Measurements from ENCODE around the gene SPATA31C2.
"Not testable (repeated sequence)": the region's sequence is repeated elsewhere in the genome, so short reads cannot be mapped to it uniquely, and the experiment has no call there.

SPATA31C2 gene

DNA sequence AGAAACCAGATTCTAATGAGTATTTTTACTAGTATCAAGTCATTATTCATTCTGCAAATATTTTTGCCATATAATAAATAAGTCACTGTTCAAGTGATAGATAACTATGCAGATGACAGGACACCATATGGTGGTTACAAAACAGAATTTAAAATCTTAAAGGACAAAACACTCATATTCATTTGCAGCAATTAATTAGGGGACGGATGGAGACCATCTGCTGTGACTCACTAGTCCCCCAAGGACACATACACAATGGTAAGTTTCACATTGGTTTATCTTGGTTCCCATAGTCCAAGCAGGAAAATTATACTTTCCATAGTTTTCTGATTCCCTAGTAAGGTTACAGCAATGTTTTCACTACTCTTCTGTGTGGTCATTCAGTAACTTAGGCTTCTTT, 28.4 kb upstream of the SPATA31C2 start:
- TF ChIP-seq SUZ12 (IDR thresholded peaks at IDR 0.05; ENCODE audit: extremely low read depth, insufficient read depth, insufficient read length) (no peak), YY1 (IDR thresholded peaks at IDR 0.05; ENCODE audit: insufficient read depth, insufficient read length) (no peak)
- H3K4me1 ChIP-seq (ENCODE audit: insufficient read depth, insufficient read length) = no peaks in the 10 kb centered on the region
- no peaks in the 10 kb centered on the region for H3K36me3 ChIP-seq (ENCODE audit: insufficient read depth, insufficient read length, low read length)
- H3K9me3 ChIP-seq (ENCODE audit: insufficient read depth, low read length) = peaks cover 12% of the 10 kb centered on the region
- H3K4me3 ChIP-seq (ENCODE audit: insufficient read length, low read depth) = no peak overlapping the region
- no peaks in the 10 kb centered on the region for H3K27me3 ChIP-seq (ENCODE audit: insufficient read depth, insufficient read length)
- no peak for DNase-seq (ENCODE audit: low read depth, low spot score)
- no peak overlapping the region for H3K9ac ChIP-seq (ENCODE audit: insufficient read length, low read depth)

DNA sequence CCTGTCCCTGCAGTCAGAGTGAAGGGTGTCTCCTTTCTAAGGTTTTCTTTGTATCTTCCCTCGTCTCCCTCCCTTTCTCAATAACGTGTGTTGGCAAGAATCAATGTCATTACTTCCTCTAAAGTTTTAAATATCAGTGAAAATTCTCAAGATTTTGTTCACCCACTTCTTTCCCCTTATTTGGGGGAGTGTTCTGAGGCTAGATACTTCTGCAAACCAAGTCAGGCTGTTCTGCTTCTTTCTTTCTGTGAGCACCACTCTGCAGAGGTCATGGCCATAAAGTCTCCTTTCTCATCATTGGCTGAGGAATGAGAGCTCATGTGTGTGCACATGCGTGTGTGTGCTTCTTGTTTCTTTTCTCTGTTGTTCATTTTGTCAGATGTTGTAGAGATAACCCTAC, 26.6 kb upstream of the SPATA31C2 start:
- DNase-seq (ENCODE audit: low read depth, low spot score) = no peak
- Histone ChIP-seq H3K36me3 (ENCODE audit: insufficient read depth, insufficient read length, low read length) (no peaks in the 10 kb centered on the region), H3K4me1 (ENCODE audit: insufficient read depth, insufficient read length) (no peaks in the 10 kb centered on the region), H3K4me3 (ENCODE audit: insufficient read length, low read depth) (no peak overlapping the region), H3K9me3 (ENCODE audit: insufficient read depth, low read length) (peaks cover 12% of the 10 kb centered on the region), H3K27me3 (ENCODE audit: insufficient read depth, insufficient read length) (no peaks in the 10 kb centered on the region), H3K9ac (ENCODE audit: insufficient read length, low read depth) (no peak overlapping the region)
- TF ChIP-seq YY1 (IDR thresholded peaks at IDR 0.05; ENCODE audit: insufficient read depth, insufficient read length) = no peak
- no peak for TF ChIP-seq SUZ12 (IDR thresholded peaks at IDR 0.05; ENCODE audit: extremely low read depth, insufficient read depth, insufficient read length)
- TF ChIP-seq ZNF274 (IDR thresholded peaks at IDR 0.05; ENCODE audit: low read depth, low read length) = no peak

GRCh38 chr9:88161144-88161543, 22.9 kb upstream of the SPATA31C2 start:
- peak; percentile 44 for DNase-seq (ENCODE audit: low read depth, low spot score)
- no peaks in the 10 kb centered on the region for H3K27me3 ChIP-seq (ENCODE audit: insufficient read depth, insufficient read length)
- H3K36me3 ChIP-seq (ENCODE audit: insufficient read depth, insufficient read length, low read length) = no peaks in the 10 kb centered on the region
- H3K4me3 ChIP-seq (ENCODE audit: insufficient read length, low read depth) = no peak overlapping the region
- H3K9ac ChIP-seq (ENCODE audit: insufficient read length, low read depth) = no peak overlapping the region
- no peaks in the 10 kb centered on the region for H3K4me1 ChIP-seq (ENCODE audit: insufficient read depth, insufficient read length)
- H3K9me3 ChIP-seq (ENCODE audit: insufficient read depth, low read length) = peaks cover 8% of the 10 kb centered on the region; the same call in 1 of the 2 replicates
- no peak for TF ChIP-seq ZNF274 (IDR thresholded peaks at IDR 0.05; ENCODE audit: low read depth, low read length)
- TF ChIP-seq YY1 (IDR thresholded peaks at IDR 0.05; ENCODE audit: insufficient read depth, insufficient read length) = no peak
- no peak for TF ChIP-seq SUZ12 (IDR thresholded peaks at IDR 0.05; ENCODE audit: extremely low read depth, insufficient read depth, insufficient read length)

DNA sequence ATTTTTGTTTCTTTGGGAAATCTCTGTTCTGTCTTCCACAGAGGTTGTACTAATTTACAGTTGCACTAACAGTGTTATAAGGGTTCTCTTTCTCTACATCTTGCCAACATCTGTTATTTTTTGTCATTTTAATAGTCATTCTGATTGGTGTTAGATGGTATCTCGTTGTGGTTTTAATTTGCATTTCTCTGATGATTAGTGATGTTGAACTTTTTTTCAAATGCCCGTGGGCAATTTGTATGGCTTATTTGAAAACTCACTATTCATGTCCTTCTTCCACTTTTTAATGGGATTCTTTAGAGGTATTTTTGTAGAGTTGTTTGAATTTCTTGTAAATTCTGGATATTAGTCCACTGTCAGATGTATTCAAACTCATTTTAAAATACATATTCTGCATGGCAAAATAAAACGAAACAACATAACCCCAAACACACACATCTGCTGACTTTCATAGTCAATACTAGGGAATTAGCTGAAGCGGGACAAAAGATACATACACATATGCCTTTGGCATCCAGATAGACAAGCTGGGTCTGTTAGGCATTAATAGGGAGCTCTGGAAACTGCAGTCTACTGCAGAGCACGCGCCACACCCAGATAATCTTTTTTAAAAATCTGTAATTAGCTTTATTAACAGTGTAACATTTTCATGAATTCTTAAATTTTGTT, 5.8 kb upstream of the SPATA31C2 start:
- TF ChIP-seq ZNF274 (IDR thresholded peaks at IDR 0.05; ENCODE audit: low read depth, low read length) = no peak
- TF ChIP-seq SUZ12 (IDR thresholded peaks at IDR 0.05; ENCODE audit: extremely low read depth, insufficient read depth, insufficient read length) = no peak
- TF ChIP-seq YY1 (IDR thresholded peaks at IDR 0.05; ENCODE audit: insufficient read depth, insufficient read length) = no peak
- Histone ChIP-seq H3K9me3 (ENCODE audit: insufficient read depth, low read length) (no peaks in the 10 kb centered on the region), H3K9ac (ENCODE audit: insufficient read length, low read depth) (no peak overlapping the region), H3K36me3 (ENCODE audit: insufficient read depth, insufficient read length, low read length) (no peaks in the 10 kb centered on the region), H3K4me1 (ENCODE audit: insufficient read depth, insufficient read length) (no peaks in the 10 kb centered on the region), H3K4me3 (ENCODE audit: insufficient read length, low read depth) (no peak overlapping the region), H3K27me3 (ENCODE audit: insufficient read depth, insufficient read length) (no peaks in the 10 kb centered on the region)
- no peak for DNase-seq (ENCODE audit: low read depth, low spot score)

DNA sequence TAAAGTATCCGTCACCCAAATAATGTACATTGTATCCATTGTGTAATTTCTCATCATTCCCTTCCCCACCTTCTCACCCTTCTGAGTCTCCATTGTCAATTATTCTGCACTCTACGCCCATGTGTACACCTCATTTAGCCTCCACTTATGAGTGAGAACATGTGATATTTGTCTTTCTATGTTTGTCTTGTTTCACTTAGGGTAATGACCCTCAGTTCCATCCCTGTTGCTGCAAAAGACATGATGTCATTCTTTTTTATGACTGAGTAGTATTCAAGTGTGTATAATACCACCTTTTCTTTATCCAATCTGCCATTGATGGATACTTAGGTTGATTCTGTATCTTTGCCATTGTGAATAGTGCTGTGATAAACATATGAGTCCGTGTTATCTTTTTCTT, 4.9 kb upstream of the SPATA31C2 start:
- DNase-seq (ENCODE audit: low read depth, low spot score) = no peak
- Histone ChIP-seq H3K9ac (ENCODE audit: insufficient read length, low read depth) (no peak overlapping the region), H3K4me1 (ENCODE audit: insufficient read depth, insufficient read length) (no peaks in the 10 kb centered on the region), H3K9me3 (ENCODE audit: insufficient read depth, low read length) (no peaks in the 10 kb centered on the region), H3K27me3 (ENCODE audit: insufficient read depth, insufficient read length) (no peaks in the 10 kb centered on the region), H3K4me3 (ENCODE audit: insufficient read length, low read depth) (no peak overlapping the region), H3K36me3 (ENCODE audit: insufficient read depth, insufficient read length, low read length) (no peaks in the 10 kb centered on the region)
- TF ChIP-seq SUZ12 (IDR thresholded peaks at IDR 0.05; ENCODE audit: extremely low read depth, insufficient read depth, insufficient read length) (no peak), ZNF274 (IDR thresholded peaks at IDR 0.05; ENCODE audit: low read depth, low read length) (no peak), YY1 (IDR thresholded peaks at IDR 0.05; ENCODE audit: insufficient read depth, insufficient read length) (no peak)

DNA sequence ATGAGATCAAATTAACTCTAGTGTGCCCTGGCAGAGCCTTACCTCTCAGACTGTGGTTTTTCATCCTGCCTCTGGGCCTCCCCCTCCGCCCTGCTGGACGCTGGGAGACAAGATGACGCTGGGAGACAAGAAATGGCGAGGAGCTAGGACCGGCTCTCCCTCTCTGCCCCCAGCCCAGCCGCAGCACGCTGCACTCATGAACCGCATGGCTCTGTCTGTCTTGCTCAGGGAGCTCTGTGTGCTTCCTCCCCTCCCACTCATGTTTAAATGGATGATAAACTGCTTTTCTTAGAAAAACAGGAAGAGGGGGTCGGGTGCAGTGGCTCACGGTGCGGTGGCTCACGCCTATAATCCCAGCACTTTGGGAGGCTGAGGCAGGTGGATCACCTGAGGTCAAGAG, 4.7 kb downstream of the SPATA31C2 start:
- not testable (repeated sequence) for H3K4me3 ChIP-seq (ENCODE audit: insufficient read length, low read depth); H3K9ac ChIP-seq (ENCODE audit: insufficient read length, low read depth); DNase-seq (ENCODE audit: low read depth, low spot score); H3K36me3 ChIP-seq (ENCODE audit: insufficient read depth, insufficient read length, low read length); H3K4me1 ChIP-seq (ENCODE audit: insufficient read depth, insufficient read length); H3K9me3 ChIP-seq (ENCODE audit: insufficient read depth, low read length); H3K27me3 ChIP-seq (ENCODE audit: insufficient read depth, insufficient read length)

DNA sequence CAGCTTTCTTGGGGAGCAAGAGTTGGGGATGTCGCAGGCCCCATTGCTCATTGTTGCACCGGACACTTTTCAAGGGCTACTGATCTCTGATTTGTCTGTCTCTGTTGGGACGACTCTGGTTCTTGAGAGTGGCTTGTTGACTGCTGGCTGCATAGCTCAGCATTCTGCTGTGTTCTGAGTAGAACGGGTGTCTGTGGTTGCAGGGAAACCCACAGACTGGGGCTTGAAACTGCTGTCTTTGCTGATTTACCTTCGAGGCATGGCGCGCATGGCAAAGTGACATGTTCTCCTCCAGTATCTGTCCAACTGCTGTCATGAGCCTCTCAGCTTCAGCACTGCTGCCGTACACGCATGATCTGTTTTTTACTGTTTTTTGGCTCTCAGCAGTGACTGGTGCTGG, 8.7 kb downstream of the SPATA31C2 start:
- not testable (repeated sequence) for H3K36me3 ChIP-seq (ENCODE audit: insufficient read depth, insufficient read length, low read length); H3K9ac ChIP-seq (ENCODE audit: insufficient read length, low read depth); H3K9me3 ChIP-seq (ENCODE audit: insufficient read depth, low read length); H3K4me3 ChIP-seq (ENCODE audit: insufficient read length, low read depth); H3K4me1 ChIP-seq (ENCODE audit: insufficient read depth, insufficient read length); DNase-seq (ENCODE audit: low read depth, low spot score); H3K27me3 ChIP-seq (ENCODE audit: insufficient read depth, insufficient read length)

DNA sequence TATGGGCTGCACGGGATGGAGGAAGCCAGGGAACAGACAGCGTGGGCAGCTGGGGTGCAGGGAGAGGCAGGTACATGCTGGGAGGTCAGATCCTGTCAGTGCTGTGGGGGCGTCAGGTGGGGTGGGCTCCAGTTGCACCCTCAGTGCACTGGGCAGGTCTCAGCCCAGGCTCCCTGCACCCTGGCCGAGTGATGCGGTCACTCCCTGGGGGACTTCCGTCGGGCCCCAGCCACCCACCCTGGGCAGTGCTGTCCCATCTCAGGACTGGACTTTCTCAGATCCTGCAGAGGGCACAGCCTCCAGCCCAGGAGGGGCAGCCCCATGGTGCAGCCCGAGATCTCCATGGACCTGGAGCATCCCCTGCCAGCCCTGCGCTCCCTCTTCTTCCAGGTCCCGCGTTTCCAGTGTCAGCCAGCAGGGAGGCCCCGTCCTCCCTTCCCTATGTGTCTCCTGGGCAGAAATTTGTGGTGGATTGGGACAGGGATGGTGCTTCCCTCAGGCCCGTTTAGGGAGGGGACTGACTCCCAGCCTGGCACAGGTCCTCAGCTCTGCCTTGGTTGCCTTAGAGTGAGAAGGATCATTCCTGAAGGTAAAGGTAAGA, 10.5 kb downstream of the SPATA31C2 start:
- not testable (repeated sequence) for DNase-seq (ENCODE audit: low read depth, low spot score); H3K9ac ChIP-seq (ENCODE audit: insufficient read length, low read depth); H3K9me3 ChIP-seq (ENCODE audit: insufficient read depth, low read length)

DNA sequence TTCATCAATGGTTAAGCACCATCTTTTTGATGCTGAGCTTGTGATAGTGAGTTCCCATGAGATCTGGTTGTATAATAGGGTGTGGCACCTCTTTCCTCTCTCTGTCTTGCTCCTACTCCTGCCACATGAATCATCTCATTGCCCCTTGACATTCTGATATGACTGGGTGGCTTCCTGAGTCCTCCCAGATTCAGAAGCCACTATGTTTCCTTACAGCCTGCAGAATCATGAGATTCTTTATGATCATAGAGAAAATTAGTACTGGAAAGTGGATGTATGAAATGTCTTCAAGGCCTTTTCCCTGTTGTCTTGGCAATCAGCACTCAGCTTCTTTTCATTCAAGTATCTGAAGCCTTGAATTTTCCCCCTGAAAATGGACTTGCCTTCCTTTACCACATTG, 14.9 kb downstream of the SPATA31C2 start:
- not testable (repeated sequence) for H3K4me1 ChIP-seq (ENCODE audit: insufficient read depth, insufficient read length); H3K9ac ChIP-seq (ENCODE audit: insufficient read length, low read depth); H3K9me3 ChIP-seq (ENCODE audit: insufficient read depth, low read length); H3K4me3 ChIP-seq (ENCODE audit: insufficient read length, low read depth); H3K27me3 ChIP-seq (ENCODE audit: insufficient read depth, insufficient read length); DNase-seq (ENCODE audit: low read depth, low spot score); H3K36me3 ChIP-seq (ENCODE audit: insufficient read depth, insufficient read length, low read length)

More for the DNA sequence above, 10.5 kb downstream of the SPATA31C2 start:
- not testable (repeated sequence) for H3K4me1 ChIP-seq (ENCODE audit: insufficient read depth, insufficient read length); H3K36me3 ChIP-seq (ENCODE audit: insufficient read depth, insufficient read length, low read length); H3K4me3 ChIP-seq (ENCODE audit: insufficient read length, low read depth); H3K27me3 ChIP-seq (ENCODE audit: insufficient read depth, insufficient read length)

DNA sequence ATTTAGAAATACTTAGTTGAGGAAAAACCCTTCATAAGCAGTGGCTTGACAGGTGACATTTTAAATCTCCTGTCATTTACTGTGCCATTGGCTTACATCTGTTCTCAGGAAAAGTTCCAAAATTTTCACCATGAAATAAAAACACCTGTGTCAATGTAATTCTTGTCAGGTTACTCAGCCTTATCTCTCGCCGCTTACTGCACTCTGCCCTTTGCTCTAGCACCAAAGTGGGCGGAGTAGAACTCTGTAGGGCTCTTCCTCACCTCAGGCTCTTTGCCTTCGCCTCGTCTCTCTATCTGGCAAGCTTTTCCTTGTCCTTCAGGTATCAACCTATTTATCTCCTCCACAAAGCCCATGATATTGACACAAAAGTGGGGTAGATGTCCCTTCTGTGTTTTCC, 20.2 kb downstream of the SPATA31C2 start:
- DNase-seq (ENCODE audit: low read depth, low spot score); H3K27me3 ChIP-seq (ENCODE audit: insufficient read depth, insufficient read length): not testable (repeated sequence)

More for the DNA sequence above, 20.2 kb downstream of the SPATA31C2 start:
- not testable (repeated sequence) for H3K4me1 ChIP-seq (ENCODE audit: insufficient read depth, insufficient read length); H3K4me3 ChIP-seq (ENCODE audit: insufficient read length, low read depth); H3K9me3 ChIP-seq (ENCODE audit: insufficient read depth, low read length); H3K36me3 ChIP-seq (ENCODE audit: insufficient read depth, insufficient read length, low read length); H3K9ac ChIP-seq (ENCODE audit: insufficient read length, low read depth)
